ENCODE measurements around the gene LIN37. TPM values are rescaled to one million over a fixed set of nuclear protein-coding genes. Genes with fewer than 3 reads are reported as not detected.
"Not testable (repeated sequence)": the region's sequence is repeated elsewhere in the genome, so short reads cannot be mapped to it uniquely, and the experiment has no call there.

The LIN37 gene
- total RNA-seq, 1 donor from 2014 or later: 18.9 TPM

DNA sequence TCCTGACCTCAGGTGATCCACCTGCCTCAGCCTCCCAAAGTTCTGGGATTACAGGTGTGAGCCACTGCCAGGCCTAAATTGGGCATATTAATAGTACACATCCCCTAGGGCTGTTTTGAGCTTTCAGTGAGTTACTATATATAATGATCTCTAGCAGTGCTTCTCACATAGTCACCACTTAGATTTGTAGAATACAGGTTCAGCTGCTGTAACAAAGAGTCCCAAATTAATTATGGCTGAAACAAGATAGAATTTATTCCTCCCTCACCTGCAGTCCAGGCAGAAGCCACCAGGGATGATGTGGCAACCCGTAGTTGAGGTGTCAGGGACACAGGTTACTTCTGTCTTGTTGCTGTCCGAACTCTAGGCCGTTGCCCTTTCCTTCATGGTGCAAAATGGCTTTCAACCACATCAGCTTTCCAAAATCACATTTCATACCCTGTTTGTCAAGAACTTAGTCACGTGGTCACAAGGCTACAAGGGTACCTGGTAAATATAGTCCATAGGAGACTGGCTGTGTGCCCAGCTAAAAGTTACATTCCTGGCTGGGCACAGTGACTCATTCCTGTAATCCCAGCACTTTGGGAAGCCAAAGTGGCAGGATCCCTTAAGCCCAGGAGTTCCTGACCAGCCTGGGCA is 12.5 kb downstream of the LIN37 start:
- H3K4me3 ChIP-seq (ENCODE audit: low read depth, low read length): no peak overlapping the region
- TF ChIP-seq CTCF (conservative IDR thresholded peaks at IDR 0.05; ENCODE audit: low read depth, low read length): no peak
- DNase-seq (ENCODE audit: low read depth): no peak

DNA sequence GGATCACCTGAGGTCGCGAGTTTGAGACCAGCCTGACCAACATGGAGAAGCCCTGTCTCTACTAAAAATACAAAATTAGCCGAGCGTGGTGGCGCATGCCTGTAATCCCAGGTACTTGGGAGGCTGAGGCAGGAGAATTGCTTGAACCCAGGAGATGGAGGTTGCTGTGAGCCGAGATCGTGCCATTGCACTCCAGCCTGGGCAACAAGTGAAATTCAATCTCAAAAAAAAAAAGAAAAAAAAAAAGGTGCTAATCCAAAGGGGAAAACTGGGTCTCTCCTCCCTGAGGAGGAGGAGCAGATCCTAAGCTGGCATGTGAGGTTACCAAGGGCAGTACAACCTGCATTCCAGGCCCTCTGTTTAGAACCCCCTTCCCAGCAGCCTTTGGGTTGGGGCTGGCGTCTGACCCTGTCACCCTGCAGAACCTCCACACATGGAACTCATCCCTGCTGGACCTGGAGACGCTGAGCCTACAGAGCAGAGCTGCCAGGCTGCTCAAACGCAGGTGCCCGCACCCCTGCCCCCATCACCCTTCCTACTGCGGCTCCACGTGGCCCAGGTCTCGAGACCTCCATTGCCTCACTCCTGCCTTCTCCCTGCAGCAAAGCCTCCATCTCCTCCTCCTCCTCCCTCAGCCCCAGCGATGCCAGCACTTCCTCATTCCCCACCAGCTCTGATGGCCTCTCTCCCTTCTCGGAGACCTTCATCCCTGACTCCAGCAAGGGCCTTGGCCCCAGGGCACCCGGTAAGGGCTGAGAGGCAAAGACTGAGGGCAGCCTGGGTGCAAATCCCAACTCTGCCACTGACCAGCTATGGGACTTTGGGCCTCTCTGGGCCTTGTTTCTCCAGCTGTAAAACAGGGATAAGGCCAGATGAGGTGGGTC is 16.3 kb downstream of the LIN37 start:
- no peak for TF ChIP-seq CTCF (conservative IDR thresholded peaks at IDR 0.05; ENCODE audit: low read depth, low read length)
- no peak for DNase-seq (ENCODE audit: low read depth)
- no peak overlapping the region for H3K4me3 ChIP-seq (ENCODE audit: low read depth, low read length)

GRCh38 chr19:35766571-35767104 is 18.3 kb downstream of the LIN37 start:
- DNase-seq (ENCODE audit: low read depth): no peak
- no peak overlapping the region for H3K4me3 ChIP-seq (ENCODE audit: low read depth, low read length)
- no peak for TF ChIP-seq CTCF (conservative IDR thresholded peaks at IDR 0.05; ENCODE audit: low read depth, low read length)

DNA sequence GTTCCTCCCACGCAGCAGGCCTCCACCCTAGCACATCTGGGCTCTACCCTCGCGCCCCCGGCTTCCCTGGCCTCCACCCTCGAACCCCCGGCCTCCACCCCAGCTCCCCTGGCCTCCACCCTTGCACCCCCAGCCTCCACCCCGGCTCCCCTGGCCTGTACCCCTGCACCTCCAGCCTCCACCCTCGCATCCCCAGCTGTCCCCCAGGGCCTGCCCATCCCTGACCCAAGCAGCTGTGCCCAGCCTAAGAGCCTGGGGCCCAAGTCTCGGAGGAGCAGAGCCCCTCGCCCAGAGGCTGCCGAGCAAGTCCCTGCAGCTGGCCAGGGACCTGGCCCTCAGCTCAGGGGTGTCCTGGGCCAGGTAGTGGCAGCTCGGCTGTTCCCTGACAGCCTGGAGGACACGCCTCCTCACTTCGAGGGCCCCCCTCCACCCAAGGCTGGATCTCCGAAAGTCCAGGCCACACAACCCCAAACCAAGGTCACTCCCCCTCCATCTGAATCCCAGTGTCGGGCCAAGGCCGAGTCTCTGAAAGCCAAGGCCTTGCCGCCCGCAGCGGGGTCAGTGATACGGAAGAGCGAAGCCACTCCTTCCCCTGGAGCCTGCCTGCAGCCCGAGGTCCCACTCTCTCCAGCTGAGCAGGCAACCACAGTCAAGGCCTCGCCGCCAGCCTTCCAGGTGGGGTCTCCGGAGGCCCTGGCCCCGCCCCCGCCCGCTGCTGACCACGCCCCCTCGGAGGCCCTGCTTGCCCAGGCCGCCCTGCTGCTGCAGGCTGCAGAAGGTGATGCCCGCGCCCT is 19.1 kb downstream of the LIN37 start:
- H3K4me3 ChIP-seq (ENCODE audit: low read depth, low read length): no peak overlapping the region
- DNase-seq (ENCODE audit: low read depth): no peak
- no peak for TF ChIP-seq CTCF (conservative IDR thresholded peaks at IDR 0.05; ENCODE audit: low read depth, low read length)

DNA sequence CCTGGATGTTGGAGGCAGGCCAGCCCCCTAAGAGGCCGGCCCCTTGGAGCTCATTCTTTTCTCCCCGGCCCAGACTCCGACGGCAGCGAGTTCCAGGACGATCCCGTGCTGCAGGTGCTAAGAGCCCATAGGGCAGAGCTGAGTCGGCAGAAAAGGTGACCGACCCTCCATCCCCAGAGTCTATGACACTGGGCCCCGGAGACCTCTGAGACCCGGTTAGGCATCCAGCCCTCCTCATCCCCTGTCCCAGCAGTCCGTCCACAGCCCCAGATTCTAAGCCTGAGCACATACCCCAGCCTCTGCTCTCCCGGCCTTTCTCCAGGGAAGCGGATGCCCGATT is 19.7 kb downstream of the LIN37 start:
- no peak for DNase-seq (ENCODE audit: low read depth)
- no peak for TF ChIP-seq CTCF (conservative IDR thresholded peaks at IDR 0.05; ENCODE audit: low read depth, low read length)
- no peak overlapping the region for H3K4me3 ChIP-seq (ENCODE audit: low read depth, low read length)

GRCh38 chr19:35772362-35772761 is 24.0 kb downstream of the LIN37 start:
- not testable (repeated sequence) for DNase-seq (ENCODE audit: low read depth); H3K4me3 ChIP-seq (ENCODE audit: low read depth, low read length)
